ENCODE measurements around the gene SPACA7. TPM values are rescaled to one million over a fixed set of nuclear protein-coding genes. Genes with fewer than 3 reads are reported as not detected.

Gene SPACA7
- total and polyA plus RNA-seq, 10 of the 15 experiments (the other 5 are each of a cell fraction or from before 2014, with no cell fraction given): not detected

DNA sequence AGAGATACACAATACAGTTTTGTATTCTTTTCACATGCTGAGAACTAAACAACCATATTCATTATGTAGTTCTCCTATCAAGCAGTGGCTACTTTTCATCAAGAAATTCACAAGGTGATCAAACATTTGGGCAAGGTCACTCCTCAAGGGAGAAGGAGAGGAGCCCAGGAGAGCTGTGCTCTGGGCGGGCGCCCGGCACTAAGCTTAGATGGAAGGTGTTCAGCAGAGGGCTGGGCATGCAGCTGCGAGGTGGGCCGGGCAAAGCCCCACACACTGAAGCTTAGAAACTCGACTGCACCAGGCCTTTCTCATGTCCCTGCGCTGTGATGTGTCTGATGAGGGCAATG, 30.4 kb upstream of the SPACA7 start:
- FAIRE-seq (no peak), ATAC-seq (no peak), DNase-seq (ENCODE audit: low read depth, low spot score) (no peak)
- ChIA-PET RAD21 (ENCODE audit: unreplicated experiment) (no interaction called here), SMC1A (ENCODE audit: uncharacterized antibody, unreplicated experiment) (no interaction called here), POLR2A (no interaction called here), CTCF (no interaction called here)
- TF ChIP-seq CHD4 (IDR thresholded peaks at IDR 0.05) (no peak), HDAC6 (IDR thresholded peaks at IDR 0.05; ENCODE audit: unreplicated experiment) (no peak), PBX3 (IDR thresholded peaks at IDR 0.05; ENCODE audit: insufficient replicate concordance, low read depth, low read length) (no peak)
- TF ChIP-seq, protein P1, sequence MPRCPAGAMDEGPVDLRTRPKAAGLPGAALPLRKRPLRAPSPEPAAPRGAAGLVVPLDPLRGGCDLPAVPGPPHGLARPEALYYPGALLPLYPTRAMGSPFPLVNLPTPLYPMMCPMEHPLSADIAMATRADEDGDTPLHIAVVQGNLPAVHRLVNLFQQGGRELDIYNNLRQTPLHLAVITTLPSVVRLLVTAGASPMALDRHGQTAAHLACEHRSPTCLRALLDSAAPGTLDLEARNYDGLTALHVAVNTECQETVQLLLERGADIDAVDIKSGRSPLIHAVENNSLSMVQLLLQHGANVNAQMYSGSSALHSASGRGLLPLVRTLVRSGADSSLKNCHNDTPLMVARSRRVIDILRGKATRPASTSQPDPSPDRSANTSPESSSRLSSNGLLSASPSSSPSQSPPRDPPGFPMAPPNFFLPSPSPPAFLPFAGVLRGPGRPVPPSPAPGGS (IDR thresholded peaks at IDR 0.05; ENCODE audit: borderline replicate concordance, insufficient read depth, low read depth, low read length, poor library complexity, severe bottlenecking): no peak
- TF ChIP-seq, protein P2, sequence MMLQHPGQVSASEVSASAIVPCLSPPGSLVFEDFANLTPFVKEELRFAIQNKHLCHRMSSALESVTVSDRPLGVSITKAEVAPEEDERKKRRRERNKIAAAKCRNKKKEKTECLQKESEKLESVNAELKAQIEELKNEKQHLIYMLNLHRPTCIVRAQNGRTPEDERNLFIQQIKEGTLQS (IDR thresholded peaks at IDR 0.05; ENCODE audit: borderline replicate concordance, extremely low read depth, low read depth, low read length): no peak
- H3K4me1 ChIP-seq (ENCODE audit: control insufficient read depth, insufficient read depth, low read length): no peaks in the 10 kb centered on the region
- H3K9me3 ChIP-seq (replicated peaks; ENCODE audit: control insufficient read depth, insufficient read depth, low read length): no peaks in the 10 kb centered on the region
- H3K4me2 ChIP-seq (ENCODE audit: control insufficient read depth, insufficient read depth): no peak overlapping the region
- 43% methylated on average over 7 of the region's 7 CpGs for WGBS (ENCODE audit: insufficient coverage, insufficient replicate concordance, low lambda C conversion rate, missing lambda C conversion rate)
- H2AFZ ChIP-seq (ENCODE audit: control insufficient read depth, low read depth, low read length): no peak overlapping the region
- H3K27me3 ChIP-seq (replicated peaks in 1 of 2; ENCODE audit: control insufficient read depth in 2 of 2, insufficient read depth in 2 of 2, low read length in 1 of 2): 0 out of 4 replicates have a peak, but pooled peaks cover 0 to 1% of the 10 kb centered on the region in 2 experiments
- no peaks in the 10 kb centered on the region for H3K79me2 ChIP-seq (ENCODE audit: control insufficient read depth, insufficient read depth, low read length)
- H4K20me1 ChIP-seq (ENCODE audit: control insufficient read depth, insufficient read depth): no peaks in the 10 kb centered on the region
- H3K9ac ChIP-seq (ENCODE audit: control insufficient read depth, insufficient read depth, low read length): no peak overlapping the region
- intact Hi-C loops (cut with micrococcal nuclease; ENCODE audit: unreplicated experiment): no loop called here
- H3K36me3 ChIP-seq (ENCODE audit: control insufficient read depth in 2 of 2, insufficient read depth in 2 of 2, low read length in 1 of 2): no peaks in the 10 kb centered on the region
- in situ Hi-C loops (cut with MboI): no loop called here
- no peak overlapping the region for H3K4me3 ChIP-seq
- H3K27ac ChIP-seq (ENCODE audit: control insufficient read depth, insufficient read depth): no peak overlapping the region
- BruUV-seq (replicated peaks): no TSS peak
